ENCODE data around the gene HELZ.

GRCh38 chr17:67136191-67137025 lies 108.6 kb downstream of the HELZ start:
- TF ChIP-seq CTCF (IDR thresholded peaks at IDR 0.05 in 2 of 3, conservative IDR thresholded peaks at IDR 0.05 in 1 of 3; ENCODE audit: borderline replicate concordance in 1 of 3, insufficient read depth in 1 of 3, low read depth in 2 of 3, low read length in 2 of 3) (no peak), FOSL1 (IDR thresholded peaks at IDR 0.05; ENCODE audit: low read depth) (no peak), POLR2AphosphoS5 (IDR thresholded peaks at IDR 0.05; ENCODE audit: low read depth, low read length) (no peak), EZH2 (IDR thresholded peaks at IDR 0.05) (no peak), ZNF274 (IDR thresholded peaks at IDR 0.05; ENCODE audit: low read depth, low read length) (no peak)
